Measurements from ENCODE around the gene PRKCE.

PRKCE gene

GRCh38 chr2:46118656-46119371, 467.3 kb downstream of the PRKCE start:
- H3K4me1 ChIP-seq (ENCODE audit: control insufficient read depth, insufficient read depth, low read length, poor library complexity, severe bottlenecking) = peaks cover 24% of the 10 kb centered on the region
- WGBS, 2 experiments (ENCODE audit: insufficient coverage in 2 of 2) = 94 to 96% methylated on average over 6 to 7 of the region's 7 CpGs
- no peak overlapping the region for H3K27ac ChIP-seq (ENCODE audit: low read depth, low read length, severe bottlenecking)
- H3K9me3 ChIP-seq (ENCODE audit: control insufficient read depth, low read length) = no peaks in the 10 kb centered on the region
- H3K4me3 ChIP-seq (ENCODE audit: extremely low read depth, insufficient read depth, low read length, poor library complexity, severe bottlenecking) = no peak overlapping the region
- H3K36me3 ChIP-seq (ENCODE audit: control insufficient read depth, insufficient read depth, low read length) = peaks cover 10% of the 10 kb centered on the region

GRCh38 chr2:46119453-46119852, 468.0 kb downstream of the PRKCE start:
- Histone ChIP-seq H3K4me3 (ENCODE audit: extremely low read depth, insufficient read depth, low read length, poor library complexity, severe bottlenecking) (no peak overlapping the region), H3K27ac (ENCODE audit: low read depth, low read length, severe bottlenecking) (no peak overlapping the region), H3K4me1 (ENCODE audit: control insufficient read depth, insufficient read depth, low read length, poor library complexity, severe bottlenecking) (peaks cover 24% of the 10 kb centered on the region), H3K9me3 (ENCODE audit: control insufficient read depth, low read length) (no peaks in the 10 kb centered on the region), H3K36me3 (ENCODE audit: control insufficient read depth, insufficient read depth, low read length) (peaks cover 10% of the 10 kb centered on the region)
- WGBS, 2 experiments (ENCODE audit: insufficient coverage in 2 of 2) = 100% methylated on average over 3 of the region's 5 CpGs; no CpG with 5 or more reads in 1 of the 2 experiments

GRCh38 chr2:46120792-46121555, 469.5 kb downstream of the PRKCE start:
- Histone ChIP-seq H3K27ac (ENCODE audit: low read depth, low read length, severe bottlenecking) (no peak overlapping the region), H3K4me3 (ENCODE audit: extremely low read depth, insufficient read depth, low read length, poor library complexity, severe bottlenecking) (no peak overlapping the region), H3K36me3 (ENCODE audit: control insufficient read depth, insufficient read depth, low read length) (peaks cover 4% of the 10 kb centered on the region), H3K9me3 (ENCODE audit: control insufficient read depth, low read length) (no peaks in the 10 kb centered on the region), H3K4me1 (ENCODE audit: control insufficient read depth, insufficient read depth, low read length, poor library complexity, severe bottlenecking) (peaks cover 21% of the 10 kb centered on the region)
- WGBS, 2 experiments (ENCODE audit: insufficient coverage in 2 of 2) = 100% methylated on average over 2 to 3 of the region's 5 CpGs

DNA sequence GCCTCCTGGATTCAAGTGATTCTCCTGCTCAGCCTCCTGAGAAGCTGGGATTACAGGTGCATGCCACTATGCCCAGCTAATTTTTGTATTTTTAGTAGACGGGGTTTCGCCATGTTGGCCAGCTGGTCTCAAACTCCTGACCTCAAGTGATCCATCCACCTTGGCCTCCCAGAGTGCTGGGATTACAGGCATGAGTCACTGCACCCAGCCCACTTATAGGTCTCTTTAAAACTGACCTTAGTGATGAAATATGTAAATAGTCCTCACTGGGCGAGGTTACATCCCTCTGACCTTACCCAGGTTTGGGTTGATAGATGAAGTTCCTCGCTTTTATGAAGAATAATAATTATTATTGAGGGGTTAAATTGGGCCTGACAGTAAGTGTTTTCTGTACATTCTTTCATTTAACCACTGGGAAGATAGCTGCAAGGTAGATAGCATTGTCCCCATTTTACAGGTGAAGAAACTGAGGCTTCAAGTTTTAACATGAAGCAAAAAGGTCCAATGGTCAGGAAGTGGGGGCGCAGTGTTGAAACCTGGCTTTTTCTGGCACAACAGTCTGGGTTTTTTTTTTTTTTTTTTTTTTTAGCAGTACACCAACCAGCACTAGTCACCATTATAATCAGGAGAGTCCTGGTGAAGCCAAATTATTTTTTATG, 471.0 kb downstream of the PRKCE start:
- Histone ChIP-seq H3K9me3 (ENCODE audit: control insufficient read depth, low read length) (no peaks in the 10 kb centered on the region), H3K4me3 (ENCODE audit: extremely low read depth, insufficient read depth, low read length, poor library complexity, severe bottlenecking) (no peak overlapping the region), H3K36me3 (ENCODE audit: control insufficient read depth, insufficient read depth, low read length) (peaks cover 4% of the 10 kb centered on the region), H3K4me1 (ENCODE audit: control insufficient read depth, insufficient read depth, low read length, poor library complexity, severe bottlenecking) (peaks cover 8% of the 10 kb centered on the region), H3K27ac (ENCODE audit: low read depth, low read length, severe bottlenecking) (no peak overlapping the region)
- WGBS, 2 experiments (ENCODE audit: insufficient coverage in 2 of 2) = 82 to 100% methylated on average over 2 of the region's 5 CpGs

DNA sequence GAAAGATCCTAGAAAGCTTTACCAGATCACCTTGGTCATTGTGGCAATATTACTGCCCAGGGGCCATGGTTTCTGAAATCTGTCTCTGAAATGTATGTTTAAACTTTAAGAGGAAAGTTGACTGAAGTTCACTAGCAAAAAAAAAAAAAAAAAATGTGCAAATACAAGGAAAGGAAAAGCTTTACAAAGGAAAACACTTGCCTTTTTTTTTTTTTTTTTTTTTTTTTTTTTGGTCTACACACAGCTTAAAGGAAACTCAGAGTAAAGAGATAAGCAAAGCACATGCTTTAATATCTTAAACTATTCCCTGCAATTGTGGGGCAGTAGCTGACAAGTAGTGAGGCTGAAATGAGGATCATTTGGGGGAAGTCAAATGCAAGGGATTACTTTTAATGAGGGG, 471.5 kb downstream of the PRKCE start:
- H3K4me3 ChIP-seq (ENCODE audit: extremely low read depth, insufficient read depth, low read length, poor library complexity, severe bottlenecking) = no peak overlapping the region
- peaks cover under 1% of the 10 kb centered on the region for H3K36me3 ChIP-seq (ENCODE audit: control insufficient read depth, insufficient read depth, low read length)
- H3K4me1 ChIP-seq (ENCODE audit: control insufficient read depth, insufficient read depth, low read length, poor library complexity, severe bottlenecking) = peaks cover 6% of the 10 kb centered on the region
- no peaks in the 10 kb centered on the region for H3K9me3 ChIP-seq (ENCODE audit: control insufficient read depth, low read length)
- no peak overlapping the region for H3K27ac ChIP-seq (ENCODE audit: low read depth, low read length, severe bottlenecking)

DNA sequence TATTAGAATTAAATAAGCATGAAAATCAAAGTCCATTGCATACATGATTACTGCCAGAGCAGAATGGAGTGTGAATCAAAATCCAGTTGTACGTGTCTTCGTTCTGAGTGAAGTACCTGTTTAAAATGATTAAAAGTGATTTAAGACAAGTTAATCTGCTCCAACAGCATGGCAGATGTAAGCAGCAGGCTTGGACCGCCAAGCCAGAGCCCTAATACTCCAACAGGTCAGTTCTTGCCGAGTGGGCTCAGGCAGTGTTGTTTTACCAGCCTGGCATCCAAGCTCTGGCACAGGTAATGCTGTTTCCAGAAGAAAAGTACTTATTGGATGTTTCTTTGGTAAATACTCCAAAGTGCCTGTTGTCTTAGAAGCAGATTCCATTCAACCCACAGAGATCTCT, 474.3 kb downstream of the PRKCE start:
- Histone ChIP-seq H3K4me1 (ENCODE audit: control insufficient read depth, insufficient read depth, low read length, poor library complexity, severe bottlenecking) (peaks cover 3% of the 10 kb centered on the region), H3K4me3 (ENCODE audit: extremely low read depth, insufficient read depth, low read length, poor library complexity, severe bottlenecking) (no peak overlapping the region), H3K9me3 (ENCODE audit: control insufficient read depth, low read length) (no peaks in the 10 kb centered on the region), H3K36me3 (ENCODE audit: control insufficient read depth, insufficient read depth, low read length) (peaks cover under 1% of the 10 kb centered on the region), H3K27ac (ENCODE audit: low read depth, low read length, severe bottlenecking) (no peak overlapping the region)
- 95 to 100% methylated on average over 3 to 4 of the region's 4 CpGs for WGBS, 2 experiments (ENCODE audit: insufficient coverage in 2 of 2)

- H3K9me3 ChIP-seq (ENCODE audit: control insufficient read depth, low read length) = no peaks in the 10 kb centered on the region
- H3K27ac ChIP-seq (ENCODE audit: low read depth, low read length, severe bottlenecking) = no peak overlapping the region
- 96 to 100% methylated on average over 3 of the region's 4 CpGs for WGBS, 2 experiments (ENCODE audit: insufficient coverage in 2 of 2)
- peaks cover 7% of the 10 kb centered on the region for H3K36me3 ChIP-seq (ENCODE audit: control insufficient read depth, insufficient read depth, low read length)
- H3K4me3 ChIP-seq (ENCODE audit: extremely low read depth, insufficient read depth, low read length, poor library complexity, severe bottlenecking) = no peak overlapping the region
- H3K4me1 ChIP-seq (ENCODE audit: control insufficient read depth, insufficient read depth, low read length, poor library complexity, severe bottlenecking) = peaks cover 3% of the 10 kb centered on the region
Measured at GRCh38 chr2:46126571-46126970, 475.1 kb downstream of the PRKCE start.

GRCh38 chr2:46127176-46127575, 475.7 kb downstream of the PRKCE start:
- peaks cover 8% of the 10 kb centered on the region for H3K36me3 ChIP-seq (ENCODE audit: control insufficient read depth, insufficient read depth, low read length)
- peaks cover 3% of the 10 kb centered on the region for H3K4me1 ChIP-seq (ENCODE audit: control insufficient read depth, insufficient read depth, low read length, poor library complexity, severe bottlenecking)
- no peaks in the 10 kb centered on the region for H3K9me3 ChIP-seq (ENCODE audit: control insufficient read depth, low read length)
- no peak overlapping the region for H3K27ac ChIP-seq (ENCODE audit: low read depth, low read length, severe bottlenecking)
- no CpG with 5 or more reads among the region's 3 CpGs for WGBS, 2 experiments (ENCODE audit: insufficient coverage in 2 of 2)
- H3K4me3 ChIP-seq (ENCODE audit: extremely low read depth, insufficient read depth, low read length, poor library complexity, severe bottlenecking) = no peak overlapping the region

- peaks cover 15% of the 10 kb centered on the region for H3K36me3 ChIP-seq (ENCODE audit: control insufficient read depth, insufficient read depth, low read length)
- no peak overlapping the region for H3K4me3 ChIP-seq (ENCODE audit: extremely low read depth, insufficient read depth, low read length, poor library complexity, severe bottlenecking)
- H3K27ac ChIP-seq (ENCODE audit: low read depth, low read length, severe bottlenecking) = no peak overlapping the region
- H3K9me3 ChIP-seq (ENCODE audit: control insufficient read depth, low read length) = no peaks in the 10 kb centered on the region
- 81 to 88% methylated on average over 3 to 4 of the region's 4 CpGs for WGBS, 2 experiments (ENCODE audit: insufficient coverage in 2 of 2)
- H3K4me1 ChIP-seq (ENCODE audit: control insufficient read depth, insufficient read depth, low read length, poor library complexity, severe bottlenecking) = peaks cover 17% of the 10 kb centered on the region
Measured at GRCh38 chr2:46130511-46130910, 479.0 kb downstream of the PRKCE start.

DNA sequence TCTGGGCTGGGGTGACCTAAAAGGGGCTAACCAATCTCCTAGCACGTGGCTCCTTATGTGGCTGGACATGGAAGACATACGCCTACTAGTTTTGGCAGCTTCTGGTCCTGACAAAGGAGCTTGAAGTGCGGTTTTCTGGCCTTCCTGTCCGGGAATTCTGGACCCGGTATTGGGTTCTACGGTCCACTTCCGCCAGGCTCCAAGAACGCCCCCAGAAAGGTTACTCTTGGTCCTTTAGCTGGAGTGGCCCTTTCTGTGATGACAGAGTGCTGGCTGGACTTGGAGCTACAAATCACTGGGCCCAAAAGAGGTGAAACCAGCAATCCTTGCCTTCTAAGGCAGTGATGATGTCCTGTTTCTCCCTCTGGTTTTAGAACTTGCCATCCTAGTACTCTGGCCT, 481.5 kb downstream of the PRKCE start:
- peaks cover 30% of the 10 kb centered on the region for H3K4me1 ChIP-seq (ENCODE audit: control insufficient read depth, insufficient read depth, low read length, poor library complexity, severe bottlenecking)
- H3K36me3 ChIP-seq (ENCODE audit: control insufficient read depth, insufficient read depth, low read length) = peaks cover 15% of the 10 kb centered on the region
- H3K27ac ChIP-seq (ENCODE audit: low read depth, low read length, severe bottlenecking) = no peak overlapping the region
- no peak overlapping the region for H3K4me3 ChIP-seq (ENCODE audit: extremely low read depth, insufficient read depth, low read length, poor library complexity, severe bottlenecking)
- no peaks in the 10 kb centered on the region for H3K9me3 ChIP-seq (ENCODE audit: control insufficient read depth, low read length)
- 92 to 96% methylated on average over 8 of the region's 8 CpGs for WGBS, 2 experiments (ENCODE audit: insufficient coverage in 2 of 2)
